Neuronal stem cell (in vitro differentiated cells): ENCODE data around the gene SPSB3.

Experiments used
- DNase-seq: peaks from one replicate; pipeline ENCODE4 v3.0.0-alpha.2; 2013; ENCODE audit warnings: low spot score
- H2AFZ ChIP-seq: one replicate; pipeline ENCODE4 v1.6.1; 2013; ENCODE audit warnings: mild to moderate bottlenecking, low read length, inconsistent platforms
- H2AK5ac ChIP-seq: 2 replicates; pipeline ENCODE4 v1.6.1; 2013; ENCODE audit warnings: low read depth, mild to moderate bottlenecking, inconsistent platforms, low read length, moderate library complexity, mixed read lengths
- H2BK120ac ChIP-seq: 2 replicates; pipeline ENCODE4 v1.6.1; 2013; ENCODE audit warnings: low read depth, mild to moderate bottlenecking, inconsistent platforms, low read length, moderate library complexity, mixed read lengths
- H2BK12ac ChIP-seq: one replicate; pipeline ENCODE4 v1.6.1; 2013; ENCODE audit warnings: low read length, inconsistent platforms
- H2BK15ac ChIP-seq: 2 replicates; pipeline ENCODE4 v1.6.1; 2013; ENCODE audit warnings: mild to moderate bottlenecking, low read length, inconsistent platforms, mixed read lengths
- H2BK5ac ChIP-seq: one replicate; pipeline ENCODE4 v1.6.1; 2013; ENCODE audit warnings: inconsistent platforms, mild to moderate bottlenecking, low read length, moderate library complexity
- H3K14ac ChIP-seq: one replicate; pipeline ENCODE4 v1.6.1; 2013; ENCODE audit warnings: low read length, inconsistent platforms
- H3K18ac ChIP-seq: 2 replicates; pipeline ENCODE4 v1.6.1; 2013; ENCODE audit warnings: low read length, inconsistent platforms
- H3K23ac ChIP-seq: 2 replicates; pipeline ENCODE4 v1.6.1; 2013; ENCODE audit warnings: low read depth, mild to moderate bottlenecking, mixed read lengths, low read length, inconsistent platforms; ENCODE audit not compliant: poor library complexity
- H3K27ac ChIP-seq: replicated peaks from 3 replicates; pipeline ENCODE4 v1.5.1; 2013; ENCODE audit warnings: low read length, inconsistent platforms
- H3K27me3 ChIP-seq, 3 experiments: 2 replicates each; pipeline ENCODE4 v1.6.1; 2013; ENCODE audit warnings: low read length in 3 of 3, mild to moderate bottlenecking in 2 of 3, inconsistent platforms in 1 of 3, low read depth in 1 of 3, mixed read lengths in 1 of 3, moderate library complexity in 1 of 3; ENCODE audit not compliant: control insufficient read depth in 3 of 3, insufficient read depth in 3 of 3
- H3K36me3 ChIP-seq, 2 donors: replicated peaks in 1 of 2; 2 replicates each; pipeline ENCODE4 v1.6.1; 2013; ENCODE audit warnings: low read length in 2 of 2; ENCODE audit not compliant: control insufficient read depth in 2 of 2, insufficient read depth in 2 of 2
- H3K4ac ChIP-seq: 2 replicates; pipeline ENCODE4 v1.6.1; 2013; ENCODE audit warnings: inconsistent platforms, mild to moderate bottlenecking, low read length, moderate library complexity
- H3K4me1 ChIP-seq, 2 donors: 1 replicate in 1 of 2; 2 replicates in 1 of 2; pipeline ENCODE4 v1.6.1; 2013; ENCODE audit warnings: low read length in 2 of 2, low read depth in 1 of 2; ENCODE audit not compliant: control insufficient read depth in 2 of 2, insufficient read depth in 1 of 2
- H3K4me2 ChIP-seq: one replicate; pipeline ENCODE4 v1.6.1; 2013; ENCODE audit warnings: mild to moderate bottlenecking, low read length, inconsistent platforms; ENCODE audit not compliant: insufficient read depth, poor library complexity, severe bottlenecking
- H3K4me3 ChIP-seq, 2 donors: 2 replicates each; pipeline ENCODE4 v1.5.1; 2013; ENCODE audit warnings: low read length in 2 of 2, mild to moderate bottlenecking in 2 of 2, inconsistent platforms in 1 of 2, moderate library complexity in 1 of 2
- H3K79me1 ChIP-seq: one replicate; pipeline ENCODE4 v1.6.1; 2013; ENCODE audit warnings: low read depth, mild to moderate bottlenecking, inconsistent platforms, low read length, moderate library complexity
- H3K9ac ChIP-seq: one replicate; pipeline ENCODE4 v1.6.1; 2013; ENCODE audit warnings: mild to moderate bottlenecking, low read depth, low read length, inconsistent platforms; ENCODE audit not compliant: poor library complexity
- H3K9me3 ChIP-seq, 2 donors: replicated peaks in 1 of 2; 2 replicates each; pipeline versions ENCODE3 to v1.6.1; 2013; ENCODE audit warnings: low read length in 2 of 2, mild to moderate bottlenecking in 2 of 2, inconsistent platforms in 1 of 2, low read depth in 1 of 2, mixed read lengths in 1 of 2, moderate library complexity in 1 of 2; ENCODE audit not compliant: control insufficient read depth in 2 of 2, insufficient read depth in 1 of 2
- H4K8ac ChIP-seq: one replicate; pipeline ENCODE4 v1.6.1; 2013; ENCODE audit warnings: low read depth, mild to moderate bottlenecking, inconsistent platforms, low read length, moderate library complexity
- H4K91ac ChIP-seq: one replicate; pipeline ENCODE4 v1.6.1; 2013; ENCODE audit warnings: low read length, low read depth, mild to moderate bottlenecking, inconsistent platforms; ENCODE audit not compliant: poor library complexity
- WGBS, 2 donors: extraction: QIAGEN DNeasy Blood & Tissue Kit; methylation state at CpG; one replicate each; pipeline ENCODE4 v1.1.7; 2013; ENCODE audit warnings: missing lambda C conversion rate in 2 of 2, mixed read lengths in 1 of 2; ENCODE audit not compliant: insufficient read length in 2 of 2, insufficient replicate concordance in 1 of 2; ENCODE audit errors: extremely low coverage in 2 of 2; 5-methylcytosine and 5-hydroxymethylcytosine counted together

SPSB3 gene

DNA sequence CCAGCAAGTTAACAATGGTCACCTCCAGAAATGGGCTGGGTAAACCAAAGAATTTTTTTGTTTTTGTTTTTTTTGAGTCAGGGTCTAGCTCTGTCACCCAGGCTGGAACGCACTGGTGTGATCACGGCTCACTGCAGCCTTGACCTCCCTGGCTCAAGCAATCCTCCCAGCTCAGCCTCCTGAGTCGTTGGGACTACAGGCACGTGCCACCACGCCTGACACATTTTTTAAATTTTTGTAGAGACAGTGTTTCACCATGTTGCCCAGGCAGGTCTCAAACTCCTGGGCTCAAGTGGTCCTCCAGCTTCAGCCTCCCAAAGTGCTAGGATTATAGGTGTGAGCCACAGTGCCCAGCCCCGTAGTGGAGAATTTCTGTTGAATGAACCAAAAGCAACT is 1.7 kb downstream of the SPSB3 start:
- Histone ChIP-seq H3K27me3 (no peaks in the 10 kb centered on the region), H3K79me1 (peaks cover 33% of the 10 kb centered on the region), H3K27ac (no peak overlapping the region), H2BK120ac (no peak overlapping the region), H3K14ac (no peak overlapping the region), H2BK12ac (no peak overlapping the region), H4K8ac (no peak overlapping the region), H3K4ac (no peak overlapping the region), H3K4me1 (peaks cover 7% of the 10 kb centered on the region in 2 donors), H3K23ac (peak overlapping the region; percentile 80), H3K4me2 (no peak overlapping the region), H3K9me3 (no peaks in the 10 kb centered on the region), H3K18ac (no peak overlapping the region), H2BK15ac (no peak overlapping the region), H2AFZ (no peak overlapping the region), H3K9ac (no peak overlapping the region), H3K36me3 (peaks cover 33 to 68% of the 10 kb centered on the region in 2 donors), H2AK5ac (no peak overlapping the region), H2BK5ac (no peak overlapping the region), H4K91ac (no peak overlapping the region), H3K4me3 (peak overlapping the region in 1 of 2 donors; percentile 97)
- no CpG with 5 or more reads among the region's 6 CpGs for WGBS, 2 donors
- DNase-seq: no peak

DNA sequence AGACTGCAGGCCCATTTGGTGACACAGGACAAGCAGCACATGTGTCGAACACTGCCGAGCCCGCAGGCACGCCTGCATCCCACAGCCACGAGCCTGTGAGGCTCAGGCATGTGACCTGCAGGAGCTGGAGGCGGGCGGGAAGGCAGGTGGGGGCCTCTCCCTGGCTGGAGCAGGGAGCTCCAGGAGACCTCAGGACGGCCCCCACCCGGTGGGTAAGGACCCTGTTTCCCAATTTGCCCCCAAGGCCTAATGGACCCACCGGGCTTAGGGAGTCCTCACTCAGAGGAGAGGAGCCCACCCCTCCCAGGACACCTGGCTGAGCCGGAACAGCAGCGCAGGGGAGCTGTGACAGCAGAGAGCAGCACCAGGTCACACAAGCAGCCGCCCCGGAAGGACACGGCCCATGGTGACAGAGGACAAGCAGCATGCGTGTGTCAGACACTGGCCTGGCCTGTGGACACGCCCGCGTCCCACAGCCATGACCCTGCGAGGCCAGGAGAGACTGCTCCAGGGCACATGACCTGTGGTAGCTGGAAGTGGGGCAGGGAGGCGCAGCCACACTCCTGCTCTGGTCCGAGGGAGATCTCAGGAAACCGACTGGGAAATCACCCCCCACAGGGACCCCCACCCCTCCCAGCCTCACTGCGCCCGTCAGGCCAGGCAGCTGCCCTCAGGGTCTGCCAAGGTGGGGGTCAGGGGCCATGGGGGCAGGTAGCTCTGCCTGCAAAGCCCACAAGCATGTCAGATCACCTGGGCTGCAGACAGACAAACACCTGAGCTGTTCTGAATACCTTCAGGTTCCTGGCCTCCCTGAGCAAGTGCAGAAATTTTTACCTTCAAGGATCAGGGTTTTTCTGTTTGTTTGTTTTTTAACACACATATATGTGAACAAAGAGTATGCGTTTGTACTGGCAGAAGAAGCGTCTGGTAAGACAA is 2.4 kb downstream of the SPSB3 start:
- DNase-seq: no peak
- Histone ChIP-seq H3K4me2 (no peak overlapping the region), H3K18ac (no peak overlapping the region), H3K79me1 (peaks cover 37% of the 10 kb centered on the region), H2BK5ac (no peak overlapping the region), H2BK120ac (no peak overlapping the region), H3K4ac (no peak overlapping the region), H4K8ac (peak overlapping the region; percentile 65), H3K27ac (no peak overlapping the region), H4K91ac (no peak overlapping the region), H2BK15ac (no peak overlapping the region), H2AFZ (no peak overlapping the region), H3K23ac (peak overlapping the region; percentile 97), H2AK5ac (peak overlapping the region; percentile 40), H3K27me3 (no peaks in the 10 kb centered on the region), H3K9ac (no peak overlapping the region), H3K14ac (no peak overlapping the region), H3K4me3 (no peak overlapping the region), H2BK12ac (peak overlapping the region; percentile 6), H3K4me1 (peaks cover 7% of the 10 kb centered on the region in 2 donors), H3K36me3 (peaks cover 32 to 67% of the 10 kb centered on the region in 2 donors), H3K9me3 (no peaks in the 10 kb centered on the region)
- WGBS, 2 donors: no CpG with 5 or more reads among the region's 27 CpGs

DNA sequence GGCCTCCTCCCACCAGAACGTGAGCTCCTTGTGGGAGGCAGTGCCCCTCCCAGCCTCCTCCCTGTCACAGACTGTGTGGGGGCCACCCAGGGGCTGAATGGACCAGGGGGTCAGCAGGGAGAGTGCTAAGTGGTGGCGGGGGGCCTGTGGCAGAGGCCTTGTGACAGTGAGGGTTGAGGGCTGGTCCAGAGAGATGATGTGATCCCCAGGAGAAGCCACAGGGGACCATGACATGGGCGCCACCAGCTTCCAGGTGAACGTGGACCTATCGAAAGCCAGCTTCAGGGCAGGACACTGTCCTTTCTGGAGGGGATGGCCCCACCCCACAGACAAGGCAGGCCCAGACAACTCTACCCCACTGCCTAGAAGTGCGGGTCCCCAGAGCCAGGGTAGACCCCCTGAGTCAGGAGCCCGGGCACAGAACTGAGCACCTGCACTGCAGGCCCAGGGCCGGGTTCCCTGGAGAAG is 3.1 kb downstream of the SPSB3 start:
- no peak for DNase-seq
- Histone ChIP-seq H3K18ac (no peak overlapping the region), H4K8ac (peak overlapping the region; percentile 65), H3K23ac (peak overlapping the region; percentile 97), H3K4me1 (peaks cover 7 to 11% of the 10 kb centered on the region in 2 donors), H3K14ac (no peak overlapping the region), H2BK15ac (no peak overlapping the region), H3K4ac (no peak overlapping the region), H3K27me3 (no peaks in the 10 kb centered on the region), H3K9me3 (no peaks in the 10 kb centered on the region), H3K4me3 (no peak overlapping the region), H2BK120ac (no peak overlapping the region), H4K91ac (no peak overlapping the region), H3K4me2 (no peak overlapping the region), H3K79me1 (peaks cover 34% of the 10 kb centered on the region), H3K36me3 (peaks cover 32 to 69% of the 10 kb centered on the region in 2 donors), H2BK12ac (no peak overlapping the region), H2BK5ac (no peak overlapping the region), H2AFZ (no peak overlapping the region), H3K9ac (no peak overlapping the region), H3K27ac (no peak overlapping the region), H2AK5ac (peak overlapping the region; percentile 40)
- WGBS, 2 donors: no CpG with 5 or more reads among the region's 8 CpGs
